DOHH2 (cell line): ENCODE data around the gene KDM3A.

Experiments used
- H3F3A ChIP-seq: fragments of 200-600 bp; sonication (generic), shearing (Covaris generic); 2 replicates; pipeline ENCODE4 v1.6.0; 2016; ENCODE audit warnings: antibody characterized with exemption, mild to moderate bottlenecking; ENCODE audit not compliant: control insufficient read depth, insufficient read depth
- H3K27ac ChIP-seq: fragments of 200-600 bp; sonication (generic); 2 replicates; pipeline ENCODE4 v1.5.1; 2014; ENCODE audit warnings: low read depth, mild to moderate bottlenecking, low read length, moderate library complexity
- H3K27me3 ChIP-seq: fragments of 200-600 bp; sonication (generic); 2 replicates; pipeline ENCODE4 v1.6.1; 2014; ENCODE audit warnings: mild to moderate bottlenecking, low read length, mixed read lengths; ENCODE audit not compliant: control insufficient read depth
- H3K36me3 ChIP-seq: fragments of 200-600 bp; sonication (generic); 2 replicates; pipeline ENCODE4 v1.6.1; 2014; ENCODE audit warnings: mild to moderate bottlenecking, low read length, moderate library complexity, mixed read lengths; ENCODE audit not compliant: control insufficient read depth
- H3K4me1 ChIP-seq: fragments of 200-600 bp; sonication (generic); 2 replicates; pipeline ENCODE4 v1.6.1; 2014; ENCODE audit warnings: mild to moderate bottlenecking, low read length, mixed read lengths; ENCODE audit not compliant: control insufficient read depth
- H3K4me2 ChIP-seq: fragments of 200-600 bp; sonication (generic); 2 replicates; pipeline ENCODE4 v1.6.0; 2014; ENCODE audit warnings: mild to moderate bottlenecking, low read length, moderate library complexity
- H3K4me3 ChIP-seq: fragments of 200-600 bp; sonication (generic); 2 replicates; pipeline ENCODE4 v1.5.1; 2014; ENCODE audit warnings: mild to moderate bottlenecking, low read length, mixed read lengths
- H3K79me2 ChIP-seq: fragments of 200-600 bp; sonication (generic); 2 replicates; pipeline ENCODE4 v1.6.1; 2014; ENCODE audit warnings: mild to moderate bottlenecking, low read length, mixed read lengths; ENCODE audit not compliant: control insufficient read depth
- H3K9me2 ChIP-seq: fragments of 200-600 bp; sonication (generic); replicated peaks from 2 replicates; pipeline ENCODE4 v1.6.1; 2014; ENCODE audit warnings: mild to moderate bottlenecking, low read length, mixed read lengths; ENCODE audit not compliant: control insufficient read depth
- H3K9me3 ChIP-seq: fragments of 200-600 bp; sonication (generic); 2 replicates; pipeline ENCODE4 v1.6.1; 2014; ENCODE audit warnings: antibody characterized with exemption, low read length, mixed read lengths; ENCODE audit not compliant: control insufficient read depth, insufficient read depth
- H4K20me1 ChIP-seq: fragments of 200-600 bp; sonication (generic); 2 replicates; pipeline ENCODE4 v1.6.0; 2014; ENCODE audit warnings: low read depth, mild to moderate bottlenecking, antibody characterized with exemption, low read length, moderate library complexity; ENCODE audit not compliant: control insufficient read depth, insufficient read depth
- CTCF ChIP-seq: fragments of 200-600 bp; sonication (generic); IDR thresholded peaks from one replicate; pipeline ENCODE4 v1.5.1; 2014; ENCODE audit warnings: antibody characterized with exemption, mild to moderate bottlenecking, low read depth, low read length; ENCODE audit not compliant: poor library complexity, severe bottlenecking
- EZH2phosphoT487 ChIP-seq: fragments of 200-600 bp; sonication (generic); IDR thresholded peaks from 2 replicates; pipeline ENCODE4 v1.6.1; 2017; ENCODE audit warnings: borderline replicate concordance, mild to moderate bottlenecking, antibody characterized with exemption, low read length, moderate library complexity, mixed read lengths

KDM3A gene

GRCh38 chr2:86393521-86394491 lies 47.4 kb upstream of the KDM3A start:
- Histone ChIP-seq H3K4me3 (no peak overlapping the region), H3K27ac (no peak overlapping the region)

GRCh38 chr2:86396291-86396785 lies 44.8 kb upstream of the KDM3A start:
- Histone ChIP-seq H3K27me3 (no peaks in the 10 kb centered on the region), H4K20me1 (no peaks in the 10 kb centered on the region), H3K4me3 (no peak overlapping the region), H3K4me2 (peak overlapping the region; percentile 14; the same call in 1 of the 2 replicates), H3K9me3 (no peaks in the 10 kb centered on the region), H3K9me2 (no peaks in the 10 kb centered on the region), H3K4me1 (peaks cover 56% of the 10 kb centered on the region), H3K79me2 (no peaks in the 10 kb centered on the region), H3K27ac (no peak overlapping the region), H3F3A (no peaks in the 10 kb centered on the region), H3K36me3 (no peaks in the 10 kb centered on the region)
- TF ChIP-seq CTCF (peak; percentile 54), EZH2phosphoT487 (no peak)

More at GRCh38 chr2:86393521-86394491, 47.4 kb upstream of the KDM3A start:
- Histone ChIP-seq H3K9me2 (no peaks in the 10 kb centered on the region), H3K4me2 (peak overlapping the region; percentile 6), H3F3A (no peaks in the 10 kb centered on the region), H3K36me3 (no peaks in the 10 kb centered on the region), H3K27me3 (no peaks in the 10 kb centered on the region), H3K79me2 (no peaks in the 10 kb centered on the region), H3K4me1 (peaks cover 39% of the 10 kb centered on the region), H3K9me3 (no peaks in the 10 kb centered on the region), H4K20me1 (no peaks in the 10 kb centered on the region)
- TF ChIP-seq CTCF = no peak
- TF ChIP-seq EZH2phosphoT487 = no peak

GRCh38 chr2:86397986-86398385 lies 43.2 kb upstream of the KDM3A start:
- H3K9me2 ChIP-seq = no peaks in the 10 kb centered on the region
- no peaks in the 10 kb centered on the region for H3K79me2 ChIP-seq
- TF ChIP-seq EZH2phosphoT487 = no peak
- TF ChIP-seq CTCF = no peak
- H3K9me3 ChIP-seq = no peaks in the 10 kb centered on the region
- no peaks in the 10 kb centered on the region for H3F3A ChIP-seq
- no peaks in the 10 kb centered on the region for H4K20me1 ChIP-seq
- no peaks in the 10 kb centered on the region for H3K36me3 ChIP-seq
- peaks cover 56% of the 10 kb centered on the region for H3K4me1 ChIP-seq
- 0 out of 2 replicates have a peak overlapping the region, but pooled peaks have one; percentile 2 for H3K27ac ChIP-seq
- H3K27me3 ChIP-seq = no peaks in the 10 kb centered on the region
- peak overlapping the region; percentile 37 for H3K4me2 ChIP-seq
- peak overlapping the region; percentile 2 for H3K4me3 ChIP-seq
